Esophagus squamous epithelium (tissue), 5 donors: ENCODE measurements around the gene TMEM164. TPM values are rescaled to one million over a fixed set of nuclear protein-coding genes. Genes with fewer than 3 reads are reported as not detected.

Experiments used
- DNase-seq: peaks from one replicate; lab custom pipeline; 2025; lab: John Stamatoyannopoulos, UW
- H3K27ac ChIP-seq, 4 donors: fragments of 200-600 bp; sonication (generic); one replicate each; pipeline ENCODE4 v1.5.1; 2016 to 2019; ENCODE audit warnings: mild to moderate bottlenecking in 1 of 4
- H3K27me3 ChIP-seq, 4 donors: fragments of 200-600 bp; sonication (generic); 1 replicate in 3 of 4; 2 replicates in 1 of 4; pipeline versions ENCODE4 v1.5.1 to v1.6.0; 2017 to 2021; ENCODE audit warnings: antibody characterized with exemption in 1 of 4
- H3K36me3 ChIP-seq, 3 donors: fragments of 200-600 bp; sonication (generic); one replicate each; pipeline ENCODE4 v1.5.1; 2016 to 2019
- H3K4me1 ChIP-seq, 3 donors: fragments of 200-600 bp; sonication (generic); one replicate each; pipeline ENCODE4 v1.5.1; 2017 to 2019
- H3K4me3 ChIP-seq, 4 donors: fragments of 200-600 bp; sonication (generic); 1 replicate in 3 of 4; 2 replicates in 1 of 4; pipeline ENCODE4 v1.5.1; 2016 to 2019; ENCODE audit warnings: mild to moderate bottlenecking in 2 of 4, moderate library complexity in 1 of 4
- H3K9me3 ChIP-seq, 3 donors: fragments of 200-600 bp; sonication (generic); one replicate each; pipeline ENCODE4 v1.5.1; 2016 to 2019
- POLR2A ChIP-seq, 4 donors: fragments of 450-650 bp; IDR thresholded peaks; one replicate each; pipeline ENCODE4 v1.6.1; 2017; ENCODE audit warnings: antibody characterized with exemption in 4 of 4, mild to moderate bottlenecking in 4 of 4, moderate library complexity in 3 of 4
- WGBS, 2 donors: methylation state at CpG; one replicate each; pipeline ENCODE4 v1.1.5; 2018; 5-methylcytosine and 5-hydroxymethylcytosine counted together
- intact Hi-C: fragments of 100-400 bp; cut with DNase I; formaldehyde crosslinking; loops from one replicate; pipeline ENCODE4 v1.15.0; 2022
- total RNA-seq, 4 donors: library from RNA; depleted of rRNA; stranded (reverse); fragments of >200 nt; gene quantifications; one replicate each; pipeline ENCODE4 v1.1.0, GENCODE V29; 2016
- TF ChIP-seq, protein P1 (sequence below), 6 experiments: fragments of 450-650 bp in 4 of 6; fragments of 200-600 bp in 2 of 6; sonication (generic) in 2 of 6; IDR thresholded peaks; one replicate each; pipeline ENCODE4 v1.5.1; 2016 to 2019; ENCODE audit warnings: antibody characterized with exemption in 6 of 6, mild to moderate bottlenecking in 4 of 6, moderate library complexity in 4 of 6
- donor health status: DM: yes; HTN: yes; CAD: no.

Gene TMEM164
- total RNA-seq, 4 donors from 2014 or later, result 18.5 to 27.3 (median 23.6) TPM

DNA sequence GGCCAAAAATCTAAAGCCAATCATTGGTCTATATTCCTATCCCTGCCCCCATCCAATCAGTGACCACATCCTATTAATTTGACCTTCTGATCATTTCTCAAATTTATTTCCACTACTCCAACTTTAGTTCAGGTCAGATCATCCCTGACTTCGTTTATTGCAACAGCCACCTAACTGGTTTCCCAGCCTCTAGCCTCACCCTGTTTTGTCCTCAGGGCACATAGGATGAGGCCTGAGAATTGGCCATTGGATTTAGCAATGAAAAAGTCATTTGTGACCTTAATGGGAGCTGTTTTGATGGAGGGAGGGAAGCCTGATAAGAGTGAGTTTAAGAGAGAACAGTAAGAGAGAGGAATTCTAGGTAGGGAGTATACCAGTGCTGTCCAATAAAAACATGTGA, 160.0 kb downstream of the TMEM164 start:
- Histone ChIP-seq H3K27me3 (no peaks in the 10 kb centered on the region), H3K27ac (no peak overlapping the region), H3K4me1 (peaks cover 0 to 31% (median 0%) of the 10 kb centered on the region in 3 donors), H3K36me3 (no peaks in the 10 kb centered on the region), H3K9me3 (no peaks in the 10 kb centered on the region), H3K4me3 (no peak overlapping the region)
- DNase-seq, result no peak
- 23 to 38% methylated on average over 1 of the region's 1 CpG for WGBS, 2 donors
- intact Hi-C loops, result no loop called here
- TF ChIP-seq, protein P1, sequence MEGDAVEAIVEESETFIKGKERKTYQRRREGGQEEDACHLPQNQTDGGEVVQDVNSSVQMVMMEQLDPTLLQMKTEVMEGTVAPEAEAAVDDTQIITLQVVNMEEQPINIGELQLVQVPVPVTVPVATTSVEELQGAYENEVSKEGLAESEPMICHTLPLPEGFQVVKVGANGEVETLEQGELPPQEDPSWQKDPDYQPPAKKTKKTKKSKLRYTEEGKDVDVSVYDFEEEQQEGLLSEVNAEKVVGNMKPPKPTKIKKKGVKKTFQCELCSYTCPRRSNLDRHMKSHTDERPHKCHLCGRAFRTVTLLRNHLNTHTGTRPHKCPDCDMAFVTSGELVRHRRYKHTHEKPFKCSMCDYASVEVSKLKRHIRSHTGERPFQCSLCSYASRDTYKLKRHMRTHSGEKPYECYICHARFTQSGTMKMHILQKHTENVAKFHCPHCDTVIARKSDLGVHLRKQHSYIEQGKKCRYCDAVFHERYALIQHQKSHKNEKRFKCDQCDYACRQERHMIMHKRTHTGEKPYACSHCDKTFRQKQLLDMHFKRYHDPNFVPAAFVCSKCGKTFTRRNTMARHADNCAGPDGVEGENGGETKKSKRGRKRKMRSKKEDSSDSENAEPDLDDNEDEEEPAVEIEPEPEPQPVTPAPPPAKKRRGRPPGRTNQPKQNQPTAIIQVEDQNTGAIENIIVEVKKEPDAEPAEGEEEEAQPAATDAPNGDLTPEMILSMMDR (IDR thresholded peaks at IDR 0.05), result no peak
- TF ChIP-seq POLR2A (IDR thresholded peaks at IDR 0.05), result no peak

DNA sequence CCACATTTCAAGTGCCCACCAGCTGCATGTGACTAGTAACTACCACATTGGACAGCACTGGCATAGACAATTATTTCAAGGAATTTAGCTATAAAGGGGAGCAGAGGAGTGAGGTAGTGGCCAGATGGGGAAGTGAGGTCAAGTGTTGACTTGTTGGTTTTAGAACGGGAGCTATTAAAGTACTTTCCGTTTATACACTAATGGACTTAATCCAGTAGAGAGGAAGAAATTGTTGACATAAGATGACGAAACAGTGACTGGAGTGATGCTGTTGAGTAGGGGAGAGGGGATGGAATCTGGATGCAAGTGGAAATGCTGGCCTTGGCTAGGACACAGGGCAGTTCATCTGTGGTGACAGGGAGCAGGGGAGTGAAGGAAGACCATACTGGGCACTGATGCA, 160.6 kb downstream of the TMEM164 start:
- no peak for TF ChIP-seq POLR2A (IDR thresholded peaks at IDR 0.05)
- TF ChIP-seq, protein P1 (IDR thresholded peaks at IDR 0.05), result no peak

DNA sequence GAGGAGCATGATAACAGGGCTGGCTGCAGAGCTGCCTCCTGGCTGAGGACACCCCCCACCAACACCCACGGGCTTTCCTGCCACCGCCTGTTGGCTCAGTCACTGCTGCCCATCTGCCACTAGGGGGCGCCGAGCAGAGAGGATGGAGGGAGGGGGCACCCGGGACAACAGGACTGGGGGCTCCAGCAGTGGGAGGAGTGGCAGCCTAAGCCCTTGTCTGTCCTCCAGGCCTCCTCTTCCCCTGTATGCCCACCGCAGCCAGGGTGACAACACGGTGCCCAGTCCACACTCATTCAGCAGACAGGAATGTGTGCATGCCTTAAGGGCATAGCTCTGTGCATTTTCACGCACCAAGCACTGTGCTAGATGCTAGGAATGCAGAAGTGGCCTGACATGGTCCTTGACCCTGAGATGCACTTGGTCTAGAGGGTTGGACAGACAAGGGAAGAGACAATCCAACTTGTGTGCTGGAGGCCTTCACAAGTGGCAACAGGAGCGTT, 165.1 kb downstream of the TMEM164 start:
- DNase-seq, result no peak
- H3K4me3 ChIP-seq, result no peak overlapping the region
- no peaks in the 10 kb centered on the region for H3K9me3 ChIP-seq
- no peaks in the 10 kb centered on the region for H3K36me3 ChIP-seq
- intact Hi-C loops, result no loop called here
- TF ChIP-seq POLR2A (IDR thresholded peaks at IDR 0.05), result no peak
- TF ChIP-seq, protein P1 (IDR thresholded peaks at IDR 0.05), result peak in 5 of 6 experiments; percentile 18 to 43 (median 32)
- H3K4me1 ChIP-seq, result peaks cover 0 to 10% (median 0%) of the 10 kb centered on the region in 3 donors
- H3K27ac ChIP-seq, result no peak overlapping the region
- 54 to 61% methylated on average over 3 to 6 of the region's 9 CpGs for WGBS, 2 donors
- no peaks in the 10 kb centered on the region for H3K27me3 ChIP-seq

More for the DNA sequence above, 160.6 kb downstream of the TMEM164 start:
- 28 to 36% methylated on average over 3 of the region's 3 CpGs for WGBS, 2 donors
- Histone ChIP-seq H3K36me3 (no peaks in the 10 kb centered on the region), H3K27me3 (no peaks in the 10 kb centered on the region), H3K4me1 (peaks cover 0 to 31% (median 0%) of the 10 kb centered on the region in 3 donors), H3K4me3 (no peak overlapping the region), H3K27ac (no peak overlapping the region), H3K9me3 (no peaks in the 10 kb centered on the region)
- intact Hi-C loops, result no loop called here
- no peak for DNase-seq

DNA sequence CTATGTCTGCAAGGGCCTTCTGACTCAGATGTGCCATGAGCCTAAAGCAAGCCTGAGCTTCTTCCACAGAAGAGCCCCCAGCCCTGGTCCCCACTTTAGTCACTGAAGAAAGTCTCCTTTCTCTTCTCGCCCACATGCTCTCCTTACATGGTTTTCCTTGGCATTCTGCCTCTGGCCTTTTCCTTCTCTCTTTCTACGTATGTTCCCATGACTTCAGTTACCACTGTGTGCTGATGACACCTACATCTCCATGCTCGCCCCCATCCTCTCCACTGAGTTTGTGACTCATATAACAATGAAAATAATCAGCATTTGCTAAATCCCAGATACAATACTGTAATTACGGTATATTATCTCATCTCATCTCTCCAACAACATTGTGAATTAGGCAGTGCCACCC, 165.7 kb downstream of the TMEM164 start:
- WGBS, 2 donors, result 83 to 90% methylated on average over 4 of the region's 4 CpGs
- intact Hi-C loops, result no loop called here
- no peaks in the 10 kb centered on the region for H3K9me3 ChIP-seq
- no peaks in the 10 kb centered on the region for H3K27me3 ChIP-seq
- no peak for TF ChIP-seq POLR2A (IDR thresholded peaks at IDR 0.05)
- TF ChIP-seq, protein P1 (IDR thresholded peaks at IDR 0.05), result no peak
- no peak overlapping the region for H3K4me3 ChIP-seq
- H3K36me3 ChIP-seq, result no peaks in the 10 kb centered on the region
- no peak for DNase-seq
- H3K4me1 ChIP-seq, result peaks cover 0 to 10% (median 1%) of the 10 kb centered on the region in 3 donors
- H3K27ac ChIP-seq, result no peak overlapping the region

DNA sequence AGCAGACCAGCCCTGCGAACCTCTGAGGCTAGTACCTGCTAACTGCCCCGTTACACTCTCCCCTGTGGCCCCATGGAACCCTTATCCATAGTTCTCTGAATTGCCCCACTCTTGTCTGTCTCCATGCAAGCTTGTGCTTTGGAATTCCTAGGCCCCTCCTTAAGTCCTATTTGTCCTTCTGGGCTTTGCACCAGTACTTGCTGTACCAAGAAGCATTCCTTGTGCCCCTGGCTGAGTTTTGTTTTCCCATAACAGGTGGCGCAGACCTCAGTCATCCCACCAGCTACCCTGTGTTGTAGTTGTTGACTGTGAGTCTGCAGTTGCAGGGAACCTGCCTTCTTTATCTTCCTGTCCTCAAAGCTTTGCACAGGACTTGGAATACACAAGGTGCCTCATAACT, 167.1 kb downstream of the TMEM164 start:
- Histone ChIP-seq H3K27me3 (no peaks in the 10 kb centered on the region), H3K4me3 (no peak overlapping the region), H3K9me3 (no peaks in the 10 kb centered on the region), H3K27ac (no peak overlapping the region), H3K36me3 (no peaks in the 10 kb centered on the region), H3K4me1 (peaks cover 0 to 24% (median 4%) of the 10 kb centered on the region in 3 donors)
- no peak for DNase-seq
- TF ChIP-seq POLR2A (IDR thresholded peaks at IDR 0.05), result no peak
- 71 to 100% methylated on average over 2 to 3 of the region's 3 CpGs for whole genome bisulfite sequencing, 2 donors
- intact Hi-C loops, result no loop called here
